SK-N-MC (cell line): ENCODE measurements around the gene ACKR2.

Experiments used
- EZH2 ChIP-seq: fragments of 200-600 bp; sonication (generic); IDR thresholded peaks from one replicate; pipeline ENCODE4 v1.6.1; 2017; ENCODE audit warnings: antibody characterized with exemption
- POLR2AphosphoS5 ChIP-seq: IDR thresholded peaks from 2 replicates; pipeline ENCODE4 v1.6.1; 2012; ENCODE audit warnings: mild to moderate bottlenecking, low read depth, low read length, borderline replicate concordance

- TF ChIP-seq EZH2 (no peak), POLR2AphosphoS5 (no peak)
Measured at GRCh38 chr3:42906848-42907183, 97.6 kb downstream of the ACKR2 start.
